Trophoblast cell (in vitro differentiated cells and primary cell): ENCODE data around the gene ALS2.
"Not testable (repeated sequence)": the region's sequence is repeated elsewhere in the genome, so short reads cannot be mapped to it uniquely, and the experiment has no call there.

ENCODE experiments used
- DNase-seq, 2 donors: peaks; one replicate each; pipeline ENCODE4 v3.0.0-alpha.2; 2016
- H2AFZ ChIP-seq: 2 replicates; pipeline ENCODE4 v1.6.1; 2013; ENCODE audit warnings: low read length, moderate library complexity, mild to moderate bottlenecking; ENCODE audit not compliant: insufficient read depth, poor library complexity
- H2AK5ac ChIP-seq: 2 replicates; pipeline ENCODE4 v1.6.1; 2013; ENCODE audit warnings: mild to moderate bottlenecking, low read length
- H2BK120ac ChIP-seq: 2 replicates; pipeline ENCODE4 v1.6.1; 2013; ENCODE audit warnings: low read length, mild to moderate bottlenecking, moderate library complexity; ENCODE audit not compliant: insufficient read depth, poor library complexity
- H2BK12ac ChIP-seq: 2 replicates; pipeline ENCODE4 v1.6.1; 2013; ENCODE audit warnings: mild to moderate bottlenecking, low read length, moderate library complexity
- H2BK5ac ChIP-seq: 2 replicates; pipeline ENCODE4 v1.6.1; 2013; ENCODE audit warnings: low read length, low read depth, moderate library complexity, mild to moderate bottlenecking; ENCODE audit not compliant: poor library complexity
- H3K14ac ChIP-seq: 2 replicates; pipeline ENCODE4 v1.6.1; 2013; ENCODE audit warnings: mild to moderate bottlenecking, low read length
- H3K18ac ChIP-seq: 2 replicates; pipeline ENCODE4 v1.6.1; 2013; ENCODE audit warnings: mild to moderate bottlenecking, low read length
- H3K23ac ChIP-seq: 2 replicates; pipeline ENCODE4 v1.6.1; 2013; ENCODE audit warnings: low read length
- H3K27ac ChIP-seq: 2 replicates; pipeline ENCODE4 v1.5.1; 2013; ENCODE audit warnings: low read depth, mild to moderate bottlenecking, inconsistent platforms, low read length, moderate library complexity
- H3K27me3 ChIP-seq: 2 replicates; pipeline ENCODE4 v1.6.1; 2013; ENCODE audit warnings: inconsistent platforms, mild to moderate bottlenecking, low read length, moderate library complexity; ENCODE audit not compliant: insufficient read depth
- H3K36me3 ChIP-seq, 2 experiments: 1 replicate in 1 of 2; 2 replicates in 1 of 2; pipeline ENCODE4 v1.6.1; 2013; ENCODE audit warnings: low read length in 2 of 2, mild to moderate bottlenecking in 2 of 2, moderate library complexity in 1 of 2; ENCODE audit not compliant: insufficient read depth in 2 of 2, control insufficient read depth in 1 of 2
- H3K4ac ChIP-seq: 2 replicates; pipeline ENCODE4 v1.6.1; 2013; ENCODE audit warnings: low read depth, mild to moderate bottlenecking, low read length, moderate library complexity
- H3K4me1 ChIP-seq, 2 experiments: 1 replicate in 1 of 2; 2 replicates in 1 of 2; pipeline ENCODE4 v1.6.1; 2013; ENCODE audit warnings: low read length in 2 of 2, mild to moderate bottlenecking in 2 of 2, moderate library complexity in 1 of 2; ENCODE audit not compliant: insufficient read depth in 2 of 2, control insufficient read depth in 1 of 2
- H3K4me2 ChIP-seq: 2 replicates; pipeline ENCODE4 v1.6.1; 2013; ENCODE audit warnings: inconsistent platforms, mild to moderate bottlenecking, low read length, moderate library complexity
- H3K4me3 ChIP-seq: 2 replicates; pipeline ENCODE4 v1.5.1; 2013; ENCODE audit warnings: mild to moderate bottlenecking, low read depth, low read length, inconsistent platforms
- H3K79me1 ChIP-seq: one replicate; pipeline ENCODE4 v1.6.1; 2013; ENCODE audit warnings: low read length
- H3K79me2 ChIP-seq: 2 replicates; pipeline ENCODE4 v1.6.1; 2013; ENCODE audit warnings: low read length, mild to moderate bottlenecking; ENCODE audit not compliant: control insufficient read depth, insufficient read depth, poor library complexity
- H3K9ac ChIP-seq: 2 replicates; pipeline ENCODE4 v1.6.1; 2013; ENCODE audit warnings: mild to moderate bottlenecking, low read length
- H3K9me3 ChIP-seq: 2 replicates; pipeline ENCODE4 v1.6.1; 2013; ENCODE audit warnings: low read depth, mild to moderate bottlenecking, control low read depth, inconsistent platforms, low read length; ENCODE audit not compliant: insufficient read depth
- H4K12ac ChIP-seq: 2 replicates; pipeline ENCODE4 v1.6.1; 2013; ENCODE audit warnings: low read depth, mild to moderate bottlenecking, low read length, moderate library complexity
- H4K8ac ChIP-seq: 2 replicates; pipeline ENCODE4 v1.6.1; 2013; ENCODE audit warnings: low read depth, mild to moderate bottlenecking, low read length, moderate library complexity
- H4K91ac ChIP-seq: one replicate; pipeline ENCODE4 v1.6.1; 2013; ENCODE audit warnings: low read depth, mild to moderate bottlenecking, low read length, moderate library complexity
- WGBS: extraction: QIAGEN DNeasy Blood & Tissue Kit; methylation state at CpG from one replicate; pipeline ENCODE4 v1.1.7; 2013; ENCODE audit warnings: missing lambda C conversion rate; ENCODE audit not compliant: insufficient read length, insufficient coverage; ENCODE audit errors: extremely low coverage; 5-methylcytosine and 5-hydroxymethylcytosine counted together

The ALS2 gene

DNA sequence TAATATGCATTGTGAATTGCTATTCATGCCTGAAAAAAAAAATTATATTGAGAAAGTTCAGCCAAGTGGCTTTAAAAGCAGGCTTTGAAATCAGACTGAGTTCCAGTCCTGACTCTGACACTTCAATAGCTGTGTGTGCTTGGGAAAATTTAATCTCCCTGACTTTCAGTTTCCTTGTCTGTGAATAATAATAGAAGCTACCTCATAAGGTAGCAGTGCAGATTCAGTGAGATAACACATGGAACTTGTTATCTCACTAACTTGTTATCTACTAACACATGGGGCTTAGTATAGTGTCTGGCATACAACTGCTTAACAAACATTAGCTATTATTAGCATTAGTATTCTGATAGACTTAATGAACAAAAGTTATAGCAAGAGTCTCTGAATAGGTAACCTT, 14.9 kb downstream of the ALS2 start:
- Histone ChIP-seq H3K4ac (no peak overlapping the region), H3K18ac (no peak overlapping the region), H2BK5ac (no peak overlapping the region)

DNA sequence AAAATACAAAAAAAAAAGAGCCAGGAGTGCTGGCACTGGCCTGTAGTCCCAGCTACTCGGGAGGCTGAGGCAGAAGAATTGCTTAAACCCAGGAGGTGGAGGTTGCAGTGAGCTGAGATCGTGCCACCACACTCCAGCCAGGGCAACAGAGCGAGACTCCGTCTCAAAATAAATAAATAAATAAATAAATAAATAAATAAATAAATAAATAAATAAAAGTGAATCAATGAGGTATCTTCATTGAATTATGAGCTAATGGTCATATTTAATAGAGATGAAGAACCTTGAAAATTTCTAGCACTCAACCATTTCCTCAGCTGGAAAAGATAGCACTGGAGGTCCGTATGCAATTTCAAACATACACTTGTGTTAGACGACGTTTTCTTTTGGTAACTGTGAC, 16.3 kb downstream of the ALS2 start:
- H4K91ac ChIP-seq, H3K4me2 ChIP-seq, H4K8ac ChIP-seq, H2BK12ac ChIP-seq, H2BK120ac ChIP-seq, DNase-seq, H3K4me3 ChIP-seq, H2AK5ac ChIP-seq, H3K9ac ChIP-seq, H3K18ac ChIP-seq, H3K4me1 ChIP-seq, H3K9me3 ChIP-seq, H3K23ac ChIP-seq, H3K27ac ChIP-seq, H3K79me1 ChIP-seq, H3K27me3 ChIP-seq, H2AFZ ChIP-seq, H3K14ac ChIP-seq, H3K4ac ChIP-seq, H2BK5ac ChIP-seq, H4K12ac ChIP-seq, H3K79me2 ChIP-seq: not testable (repeated sequence)
- H3K36me3 ChIP-seq, result peaks cover 20 to 21% of the 10 kb centered on the region in 2 experiments
- WGBS, result no CpG with 5 or more reads among the region's 7 CpGs

More for the DNA sequence above, 14.9 kb downstream of the ALS2 start:
- no peaks in the 10 kb centered on the region for H3K9me3 ChIP-seq
- H3K4me1 ChIP-seq, result no peaks in the 10 kb centered on the region
- no peak overlapping the region for H4K12ac ChIP-seq
- no peak overlapping the region for H2AFZ ChIP-seq
- H3K23ac ChIP-seq, result no peak overlapping the region
- H3K9ac ChIP-seq, result no peak overlapping the region
- no peak for DNase-seq
- no peaks in the 10 kb centered on the region for H3K27me3 ChIP-seq
- no peak overlapping the region for H2AK5ac ChIP-seq
- H4K91ac ChIP-seq, result no peak overlapping the region
- H3K4me3 ChIP-seq, result no peak overlapping the region
- H3K14ac ChIP-seq, result no peak overlapping the region
- H2BK120ac ChIP-seq, result no peak overlapping the region
- no peaks in the 10 kb centered on the region for H3K79me2 ChIP-seq
- H3K27ac ChIP-seq, result no peak overlapping the region
- no peak overlapping the region for H3K4me2 ChIP-seq
- no peaks in the 10 kb centered on the region for H3K79me1 ChIP-seq
- no peak overlapping the region for H2BK12ac ChIP-seq
- no peak overlapping the region for H4K8ac ChIP-seq
- peaks cover 18% of the 10 kb centered on the region in 2 experiments for H3K36me3 ChIP-seq

DNA sequence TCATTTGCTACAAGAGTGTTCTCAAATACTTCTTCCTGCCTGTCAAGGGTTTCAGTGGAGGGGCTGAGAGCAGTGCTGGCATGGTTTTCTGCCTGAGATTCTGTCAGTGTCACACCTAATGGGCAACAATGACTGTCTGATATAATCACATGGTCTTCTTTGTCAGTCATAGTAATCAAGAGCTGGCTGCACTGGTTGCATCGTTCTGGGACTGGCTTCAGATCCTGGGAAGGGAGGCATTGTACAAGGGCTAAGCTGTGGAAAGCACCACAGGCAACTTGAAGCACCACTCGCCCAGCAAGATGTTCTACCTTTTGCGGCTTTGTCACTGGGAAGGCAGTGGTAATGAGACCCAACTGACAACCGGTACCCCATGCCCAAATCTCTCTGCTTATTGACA, 19.6 kb downstream of the ALS2 start:
- Histone ChIP-seq H3K4ac (no peak overlapping the region), H2AK5ac (no peak overlapping the region), H3K79me1 (no peaks in the 10 kb centered on the region), H3K23ac (no peak overlapping the region), H3K4me1 (peaks cover 0 to 4% of the 10 kb centered on the region in 2 experiments), H3K36me3 (peaks cover 17 to 25% of the 10 kb centered on the region in 2 experiments), H3K4me3 (no peak overlapping the region), H3K14ac (no peak overlapping the region), H2AFZ (no peak overlapping the region), H3K18ac (no peak overlapping the region), H2BK120ac (no peak overlapping the region), H3K27me3 (no peaks in the 10 kb centered on the region), H3K9me3 (no peaks in the 10 kb centered on the region), H3K79me2 (no peaks in the 10 kb centered on the region), H3K4me2 (no peak overlapping the region), H4K8ac (no peak overlapping the region), H3K9ac (peak overlapping the region; percentile 43), H4K91ac (no peak overlapping the region), H2BK12ac (no peak overlapping the region), H3K27ac (no peak overlapping the region), H2BK5ac (no peak overlapping the region), H4K12ac (no peak overlapping the region)
- no peak for DNase-seq
- no CpG with 5 or more reads among the region's 4 CpGs for WGBS

DNA sequence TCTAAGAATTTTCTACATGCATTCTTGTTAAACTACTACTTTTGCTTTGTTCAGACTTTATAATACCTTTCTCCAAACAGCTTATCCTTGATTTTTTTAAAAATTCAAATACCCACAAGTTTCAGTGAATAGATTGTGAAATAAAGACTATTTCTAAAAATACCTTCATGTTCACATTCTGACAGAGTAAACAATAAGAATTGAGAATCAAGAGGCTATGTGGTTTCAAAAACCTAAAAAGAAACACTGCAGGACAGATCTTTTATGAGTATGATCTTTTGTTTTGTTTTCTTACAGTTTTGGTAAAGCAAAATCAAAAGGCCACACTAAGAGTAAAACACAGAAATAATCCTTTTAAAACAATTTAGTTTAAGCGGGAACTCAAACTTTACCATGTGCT, 21.2 kb downstream of the ALS2 start:
- Histone ChIP-seq H3K4me3 (no peak overlapping the region), H3K4me2 (no peak overlapping the region), H2AFZ (no peak overlapping the region), H3K14ac (no peak overlapping the region), H4K12ac (no peak overlapping the region), H3K79me2 (no peaks in the 10 kb centered on the region), H3K4ac (no peak overlapping the region), H3K27ac (no peak overlapping the region), H3K9me3 (no peaks in the 10 kb centered on the region), H3K18ac (no peak overlapping the region), H3K23ac (no peak overlapping the region), H2BK12ac (no peak overlapping the region), H4K91ac (no peak overlapping the region), H4K8ac (no peak overlapping the region), H3K79me1 (no peaks in the 10 kb centered on the region), H2AK5ac (no peak overlapping the region), H3K27me3 (no peaks in the 10 kb centered on the region), H3K4me1 (peaks cover 0 to 4% of the 10 kb centered on the region in 2 experiments), H2BK5ac (no peak overlapping the region), H3K36me3 (peaks cover 13 to 22% of the 10 kb centered on the region in 2 experiments), H2BK120ac (no peak overlapping the region), H3K9ac (no peak overlapping the region)
- DNase-seq, result no peak
- WGBS, result no CpG with 5 or more reads among the region's 1 CpG
